MG63 (cell line): Measurements from ENCODE around the gene SLAMF8. TPM values are rescaled to one million over a fixed set of nuclear protein-coding genes. Genes with fewer than 3 reads are reported as not detected.

Experiments used
- DNase-seq: peaks from one replicate; pipeline ENCODE4 v3.0.0-alpha.2; 2020
- H3K27me3 ChIP-seq: fragments of 250-450 bp; sonication (Bioruptor Pico); 2 replicates; pipeline ENCODE4 v1.5.1; 2020; ENCODE audit warnings: mild to moderate bottlenecking, moderate library complexity
- H3K36me3 ChIP-seq: fragments of 250-450 bp; sonication (Bioruptor Pico); 2 replicates; pipeline ENCODE4 v1.5.1; 2020; ENCODE audit warnings: mild to moderate bottlenecking, moderate library complexity
- H3K4me3 ChIP-seq: fragments of 250-450 bp; sonication (Bioruptor Pico); 2 replicates; pipeline ENCODE4 v1.5.1; 2020; ENCODE audit warnings: mild to moderate bottlenecking, moderate library complexity
- H3K9me3 ChIP-seq: fragments of 250-450 bp; sonication (Bioruptor Pico); 2 replicates; pipeline ENCODE4 v1.5.1; 2020; ENCODE audit warnings: mild to moderate bottlenecking, moderate library complexity
- total RNA-seq: library from RNA; depleted of rRNA; stranded (reverse); fragments of >200 nt; shearing (Covaris generic); gene quantifications from 2 replicates; pipeline ENCODE4 v1.2.3, GENCODE V29; 2014; ENCODE audit warnings: low replicate concordance

The SLAMF8 gene
- total RNA-seq, 1 experiment from 2014 or later, result not detected

GRCh38 chr1:159856576-159856975, 29.9 kb downstream of the SLAMF8 start:
- Histone ChIP-seq H3K4me3 (no peak overlapping the region), H3K27me3 (no peaks in the 10 kb centered on the region), H3K9me3 (no peaks in the 10 kb centered on the region), H3K36me3 (no peaks in the 10 kb centered on the region)
- DNase-seq, result peak; percentile 24

- no peaks in the 10 kb centered on the region for H3K36me3 ChIP-seq
- DNase-seq, result no peak
Measured at GRCh38 chr1:159857889-159858288, 31.2 kb downstream of the SLAMF8 start.

GRCh38 chr1:159859767-159860322, 33.2 kb downstream of the SLAMF8 start:
- H3K36me3 ChIP-seq, result no peaks in the 10 kb centered on the region
- no peak overlapping the region for H3K4me3 ChIP-seq
- DNase-seq, result no peak
- no peaks in the 10 kb centered on the region for H3K27me3 ChIP-seq
- no peaks in the 10 kb centered on the region for H3K9me3 ChIP-seq

More at GRCh38 chr1:159857889-159858288, 31.2 kb downstream of the SLAMF8 start:
- no peaks in the 10 kb centered on the region for H3K9me3 ChIP-seq
- H3K4me3 ChIP-seq, result no peak overlapping the region
- no peaks in the 10 kb centered on the region for H3K27me3 ChIP-seq

GRCh38 chr1:159860456-159860855, 33.8 kb downstream of the SLAMF8 start:
- no peaks in the 10 kb centered on the region for H3K27me3 ChIP-seq
- DNase-seq, result peak; percentile 72
- H3K9me3 ChIP-seq, result no peaks in the 10 kb centered on the region
- no peak overlapping the region for H3K4me3 ChIP-seq
- H3K36me3 ChIP-seq, result no peaks in the 10 kb centered on the region

GRCh38 chr1:159861218-159861617, 34.5 kb downstream of the SLAMF8 start:
- no peak for DNase-seq
- H3K36me3 ChIP-seq, result no peaks in the 10 kb centered on the region
- H3K27me3 ChIP-seq, result no peaks in the 10 kb centered on the region
- H3K9me3 ChIP-seq, result no peaks in the 10 kb centered on the region
- H3K4me3 ChIP-seq, result no peak overlapping the region

GRCh38 chr1:159862031-159862430, 35.4 kb downstream of the SLAMF8 start:
- no peak for DNase-seq
- Histone ChIP-seq H3K9me3 (no peaks in the 10 kb centered on the region), H3K27me3 (no peaks in the 10 kb centered on the region), H3K36me3 (no peaks in the 10 kb centered on the region), H3K4me3 (no peak overlapping the region)

- Histone ChIP-seq H3K9me3 (no peaks in the 10 kb centered on the region), H3K4me3 (no peak within 1 kb of the TSS), H3K27me3 (no peaks in the 10 kb centered on the region), H3K36me3 (no peaks in the 10 kb centered on the region)
- no peak for DNase-seq
Measured at GRCh38 chr1:159862557-159862956, 35.9 kb downstream of the SLAMF8 start, which contains the start of gene VSIG8. Gene VSIG8, minus strand, starts transcription at chr1:159862657. Its CDS starts 136 bp downstream, at chr1:159862521.

GRCh38 chr1:159864262-159864661, 37.6 kb downstream of the SLAMF8 start:
- H3K9me3 ChIP-seq, result no peaks in the 10 kb centered on the region
- DNase-seq, result no peak

GRCh38 chr1:159866066-159866465, 39.4 kb downstream of the SLAMF8 start:
- no peaks in the 10 kb centered on the region for H3K36me3 ChIP-seq
- no peak overlapping the region for H3K4me3 ChIP-seq
- no peaks in the 10 kb centered on the region for H3K27me3 ChIP-seq
- H3K9me3 ChIP-seq, result no peaks in the 10 kb centered on the region
- DNase-seq, result peak; percentile 58

More at GRCh38 chr1:159864262-159864661, 37.6 kb downstream of the SLAMF8 start:
- Histone ChIP-seq H3K4me3 (no peak overlapping the region), H3K36me3 (no peaks in the 10 kb centered on the region), H3K27me3 (no peaks in the 10 kb centered on the region)

- no peaks in the 10 kb centered on the region for H3K27me3 ChIP-seq
- no peaks in the 10 kb centered on the region for H3K36me3 ChIP-seq
- H3K4me3 ChIP-seq, result no peak overlapping the region
- DNase-seq, result no peak
- no peaks in the 10 kb centered on the region for H3K9me3 ChIP-seq
Measured at GRCh38 chr1:159866905-159867663, 40.4 kb downstream of the SLAMF8 start.

- Histone ChIP-seq H3K9me3 (no peaks in the 10 kb centered on the region), H3K4me3 (no peak overlapping the region), H3K36me3 (no peaks in the 10 kb centered on the region), H3K27me3 (no peaks in the 10 kb centered on the region)
- DNase-seq, result no peak
Measured at GRCh38 chr1:159867664-159868026, 41.0 kb downstream of the SLAMF8 start.

GRCh38 chr1:159868766-159869165, 42.1 kb downstream of the SLAMF8 start:
- DNase-seq, result no peak
- no peaks in the 10 kb centered on the region for H3K36me3 ChIP-seq

GRCh38 chr1:159869173-159869572, 42.5 kb downstream of the SLAMF8 start:
- peak; percentile 79 for DNase-seq
- Histone ChIP-seq H3K9me3 (no peaks in the 10 kb centered on the region), H3K27me3 (no peaks in the 10 kb centered on the region), H3K4me3 (no peak overlapping the region), H3K36me3 (no peaks in the 10 kb centered on the region)

More at GRCh38 chr1:159868766-159869165, 42.1 kb downstream of the SLAMF8 start:
- Histone ChIP-seq H3K4me3 (no peak overlapping the region), H3K27me3 (no peaks in the 10 kb centered on the region), H3K9me3 (no peaks in the 10 kb centered on the region)

GRCh38 chr1:159869607-159870006, 42.9 kb downstream of the SLAMF8 start:
- Histone ChIP-seq H3K36me3 (no peaks in the 10 kb centered on the region), H3K4me3 (no peak overlapping the region), H3K9me3 (no peaks in the 10 kb centered on the region), H3K27me3 (no peaks in the 10 kb centered on the region)
- DNase-seq, result no peak

GRCh38 chr1:159870704-159871103, 44.0 kb downstream of the SLAMF8 start:
- no peaks in the 10 kb centered on the region for H3K36me3 ChIP-seq

GRCh38 chr1:159872891-159873290, 46.2 kb downstream of the SLAMF8 start:
- DNase-seq, result no peak
- Histone ChIP-seq H3K27me3 (no peaks in the 10 kb centered on the region), H3K9me3 (no peaks in the 10 kb centered on the region), H3K4me3 (no peak overlapping the region), H3K36me3 (no peaks in the 10 kb centered on the region)

More at GRCh38 chr1:159870704-159871103, 44.0 kb downstream of the SLAMF8 start:
- Histone ChIP-seq H3K4me3 (no peak overlapping the region), H3K27me3 (no peaks in the 10 kb centered on the region), H3K9me3 (no peaks in the 10 kb centered on the region)
- no peak for DNase-seq

GRCh38 chr1:159873530-159874143, 47.0 kb downstream of the SLAMF8 start:
- DNase-seq, result no peak
- no peak overlapping the region for H3K4me3 ChIP-seq
- H3K36me3 ChIP-seq, result no peaks in the 10 kb centered on the region
- H3K27me3 ChIP-seq, result no peaks in the 10 kb centered on the region
- H3K9me3 ChIP-seq, result no peaks in the 10 kb centered on the region
